Panc1 (cell line): ENCODE data around the gene TCF20. TPM values are rescaled to one million over a fixed set of nuclear protein-coding genes. Genes with fewer than 3 reads are reported as not detected.

Experiments used
- ATAC-seq: fragments of 200-7000 bp; cut with Tn5 transposase; 2 replicates; pipeline ENCODE4 v1.9.1; 2020; ENCODE audit warnings: mild to moderate bottlenecking, moderate library complexity
- BruUV-seq: library from RNA; stranded (reverse); fragments of 400-500 nt; replicated peaks from 2 replicates; lab custom pipeline; 2021; lab: Mats Ljungman, UMichigan
- CTCF ChIA-PET: fragments of 300-600 bp; sonication (Branson Sonifier 250); formaldehyde crosslinking; loops from one replicate; lab custom pipeline; 2022; ENCODE audit warnings: antibody characterized with exemption; lab: Charles Lee
- POLR2A ChIA-PET: fragments of 300-600 bp; sonication (Branson Sonifier 250); formaldehyde crosslinking; loops from one replicate; lab custom pipeline; 2022; ENCODE audit warnings: antibody characterized with exemption; lab: Charles Lee
- DNase-seq: peaks from one replicate; pipeline ENCODE4 v3.0.0-alpha.2; 2010; ENCODE audit warnings: low read depth, low spot score
- H3K27ac ChIP-seq: 2 replicates; pipeline ENCODE4 v1.5.1; 2011; ENCODE audit warnings: mild to moderate bottlenecking, low read length, inconsistent platforms
- H3K27me3 ChIP-seq: fragments of 200-500 bp; sonication (Bioruptor generic); 2 replicates; pipeline ENCODE4 v1.6.0; 2014; ENCODE audit warnings: low read length, inconsistent platforms; ENCODE audit not compliant: control insufficient read depth, insufficient read depth
- H3K36me3 ChIP-seq: fragments of 200-500 bp; sonication (Bioruptor generic); 2 replicates; pipeline ENCODE4 v1.5.1; 2014; ENCODE audit warnings: inconsistent platforms, mild to moderate bottlenecking, low read length, moderate library complexity; ENCODE audit not compliant: control insufficient read depth, insufficient read depth
- H3K4me1 ChIP-seq: 2 replicates; pipeline ENCODE4 v1.5.1; 2011; ENCODE audit warnings: inconsistent platforms, mild to moderate bottlenecking, low read length, moderate library complexity; ENCODE audit not compliant: control insufficient read depth, insufficient read depth
- H3K4me3 ChIP-seq, 2 experiments: 2 replicates each; pipeline ENCODE4 v1.5.1; 2011 to 2012; ENCODE audit warnings: low read depth in 2 of 2, low read length in 2 of 2, mild to moderate bottlenecking in 2 of 2, inconsistent platforms in 1 of 2, moderate library complexity in 1 of 2
- H3K9me3 ChIP-seq: fragments of 200-500 bp; sonication (Bioruptor generic); 2 replicates; pipeline ENCODE4 v1.5.1; 2014; ENCODE audit warnings: low read depth, mild to moderate bottlenecking, inconsistent platforms, low read length, moderate library complexity; ENCODE audit not compliant: control insufficient read depth, insufficient read depth
- CTCF ChIP-seq: fragments of 450-650 bp; IDR thresholded peaks from 2 replicates; pipeline ENCODE4 v1.5.1; 2017; ENCODE audit warnings: mild to moderate bottlenecking
- POLR2AphosphoS5 ChIP-seq: IDR thresholded peaks from 2 replicates; pipeline ENCODE4 v1.6.1; 2012; ENCODE audit warnings: mild to moderate bottlenecking, low read depth, low read length, moderate library complexity
- REST ChIP-seq, 2 experiments: IDR thresholded peaks; 2 replicates each; pipeline ENCODE4 v1.6.1; 2011 to 2012; ENCODE audit warnings: low read depth in 2 of 2, control low read depth in 1 of 2, low read length in 1 of 2, mild to moderate bottlenecking in 1 of 2, moderate library complexity in 1 of 2; ENCODE audit not compliant: insufficient read depth in 1 of 2
- SIN3A ChIP-seq: IDR thresholded peaks from 2 replicates; pipeline ENCODE4 v1.6.1; 2012; ENCODE audit warnings: low read depth, mild to moderate bottlenecking, low read length, moderate library complexity, borderline replicate concordance; ENCODE audit not compliant: insufficient read depth
- TCF7L2 ChIP-seq: IDR thresholded peaks from 2 replicates; pipeline ENCODE4 v1.6.1; 2011; ENCODE audit warnings: mild to moderate bottlenecking, low read depth, low read length, inconsistent platforms
- in situ Hi-C: cut with HindIII; loops from 2 replicates; pipeline ENCODE4 v1.10.0; 2016; ENCODE audit warnings: low sequenced_read_pairs, low pct_unique_long_range_greater_than_20kb
- intact Hi-C: fragments of 100-400 bp; cut with micrococcal nuclease; formaldehyde crosslinking; loops from one replicate; pipeline ENCODE4 v1.10.0; 2022; ENCODE audit not compliant: unreplicated experiment
- total RNA-seq: library from RNA; stranded (reverse); gene quantifications from one replicate; pipeline ENCODE4 v1.2.1, GENCODE V29; 2021; ENCODE audit not compliant: unreplicated experiment

Gene TCF20
- total RNA-seq, 1 experiment from 2014 or later: 79.8 TPM

GRCh38 chr22:42222140-42222539 lies 48.3 kb downstream of the TCF20 start:
- no peaks in the 10 kb centered on the region for H3K27me3 ChIP-seq
- H3K36me3 ChIP-seq: no peaks in the 10 kb centered on the region
- CTCF ChIA-PET: no interaction called here
- H3K4me1 ChIP-seq: peaks cover 3% of the 10 kb centered on the region; the same call in 1 of the 2 replicates
- H3K4me3 ChIP-seq: no peak overlapping the region
- POLR2A ChIA-PET: no interaction called here
- no TSS peak for BruUV-seq
- ATAC-seq (no peak), DNase-seq (no peak)
- no peaks in the 10 kb centered on the region for H3K9me3 ChIP-seq
- in situ Hi-C loops (no loop called here), intact Hi-C loops (no loop called here)
- no peak overlapping the region for H3K27ac ChIP-seq
- TF ChIP-seq TCF7L2 (no peak), SIN3A (no peak), POLR2AphosphoS5 (no peak), REST (IDR thresholded peaks at IDR 0.05; ENCODE audit: insufficient read depth in 1 of 2, low read depth in 2 of 2, low read length in 1 of 2) (no peak), CTCF (no peak)

Other genes starting within 250 kb of the TCF20 start
- 24.2 TPM for gene NAGA, start 199.8 kb downstream of the TCF20 start, total RNA-seq
- 1.3 TPM for gene PHETA2, start 196.4 kb downstream of the TCF20 start, total RNA-seq
- 44.6 TPM for gene SMDT1, start 191.0 kb downstream of the TCF20 start, total RNA-seq
- 92.2 TPM for gene NDUFA6, start 179.9 kb downstream of the TCF20 start, total RNA-seq
- gene CYP2D6, start 139.8 kb downstream of the TCF20 start, total RNA-seq: 2.7 TPM
- 0.41 TPM for gene NFAM1, start 161.8 kb upstream of the TCF20 start, total RNA-seq
- gene RRP7A, start 249.1 kb upstream of the TCF20 start, total RNA-seq: 29.8 TPM